Stimulated activated CD8-positive, alpha-beta memory T cell treated with anti-CD3 and anti-CD28 coated beads, Interleukin-12 subunit alpha, Interleukin-12 subunit beta, amount 100 ng/mL, for 1 hour (primary cell): ENCODE results near the gene DPM2.

Source experiments
- DNase-seq: peaks from one replicate; pipeline ENCODE4 v3.0.0-alpha.2; 2020; ENCODE audit warnings: low read depth

DPM2 gene

GRCh38 chr9:127918183-127919107 is 19.2 kb downstream of the DPM2 start:
- no peak for DNase-seq

- DNase-seq: no peak
Measured at GRCh38 chr9:127917603-127918002, 20.1 kb downstream of the DPM2 start.

- peak; percentile 89 for DNase-seq
Measured at GRCh38 chr9:127916720-127917581, 20.7 kb downstream of the DPM2 start, which contains the start of gene ST6GALNAC4. ST6GALNAC4 (minus strand) TSS chr9:127917041; CDS start chr9:127916419, 622 bp downstream.

- DNase-seq: no peak
Measured at GRCh38 chr9:127915801-127916719, 21.6 kb downstream of the DPM2 start.

GRCh38 chr9:127915325-127915752 is 22.3 kb downstream of the DPM2 start:
- DNase-seq: no peak

- DNase-seq: no peak
Measured at GRCh38 chr9:127913682-127914081, 24.0 kb downstream of the DPM2 start.

GRCh38 chr9:127912882-127913281 is 24.8 kb downstream of the DPM2 start:
- no peak for DNase-seq

GRCh38 chr9:127912296-127912695 is 25.4 kb downstream of the DPM2 start:
- DNase-seq: no peak

- no peak for DNase-seq
Measured at GRCh38 chr9:127910613-127911205, 26.9 kb downstream of the DPM2 start.

- no peak for DNase-seq
Measured at GRCh38 chr9:127909839-127910273, 27.8 kb downstream of the DPM2 start.

- no peak for DNase-seq
Measured at GRCh38 chr9:127908660-127908926, 29.1 kb downstream of the DPM2 start.

GRCh38 chr9:127907867-127908659 is 29.6 kb downstream of the DPM2 start:
- no peak for DNase-seq

- DNase-seq: peak; percentile 43
Measured at GRCh38 chr9:127905788-127906191, 31.9 kb downstream of the DPM2 start.

GRCh38 chr9:127905004-127905728 is 32.5 kb downstream of the DPM2 start:
- peak; percentile 39 for DNase-seq

GRCh38 chr9:127904561-127905003 is 33.1 kb downstream of the DPM2 start:
- DNase-seq: no peak

GRCh38 chr9:127903557-127904475 is 33.8 kb downstream of the DPM2 start:
- DNase-seq: peak; percentile 63

- peak; percentile 36 for DNase-seq
Measured at GRCh38 chr9:127899128-127899943, 38.3 kb downstream of the DPM2 start, which contains the start of gene ST6GALNAC6. ST6GALNAC6 (minus strand) TSS chr9:127899603; CDS start chr9:127897981, 1,622 bp downstream.
